ENCODE measurements around the gene NCOA6. TPM values are rescaled to one million over a fixed set of nuclear protein-coding genes. Genes with fewer than 3 reads are reported as not detected.

The NCOA6 gene
- 24.4 TPM for total RNA-seq
- long read RNA-seq, partial matches to known transcripts, result 7 of 20 reads
- long read RNA-seq, other reads (novel, unspliced or antisense), result 13 of 20 reads

GRCh38 chr20:34825530-34826362, at the start of gene NCOA6:
Gene NCOA6, minus strand, starts transcription at chr20:34825651. Its CDS starts 43,296 bp downstream, at chr20:34782355.
- DNase-seq (ENCODE audit: low spot score), result peak; percentile 95

- DNase-seq (ENCODE audit: low spot score), result peak; percentile 89
These were observed 48.7 kb upstream of the NCOA6 start for GRCh38 chr20:34874094-34874654.

GRCh38 chr20:34873583-34874093, 48.2 kb upstream of the NCOA6 start:
- peak; percentile 9 for DNase-seq (ENCODE audit: low spot score)

GRCh38 chr20:34872622-34873224, 47.3 kb upstream of the NCOA6 start, which contains the start of gene GGT7:
Gene GGT7, minus strand, starts transcription at chr20:34872856. Its CDS starts 41 bp downstream, at chr20:34872815.
- peak; percentile 95 for DNase-seq (ENCODE audit: low spot score)

- DNase-seq (ENCODE audit: low spot score), result peak; percentile 35
These were observed 46.6 kb upstream of the NCOA6 start for GRCh38 chr20:34871966-34872621.

- DNase-seq (ENCODE audit: low spot score), result peak; percentile 74
These were observed 46.0 kb upstream of the NCOA6 start for GRCh38 chr20:34871320-34871926.

GRCh38 chr20:34864216-34864615, 38.8 kb upstream of the NCOA6 start:
- DNase-seq (ENCODE audit: low spot score), result peak; percentile 18

- peak; percentile 81 for DNase-seq (ENCODE audit: low spot score)
These were observed 38.0 kb upstream of the NCOA6 start for GRCh38 chr20:34863421-34863965.

GRCh38 chr20:34862724-34863123, 37.3 kb upstream of the NCOA6 start:
- peak; percentile 62 for DNase-seq (ENCODE audit: low spot score)

- peak; percentile 59 for DNase-seq (ENCODE audit: low spot score)
These were observed 36.1 kb upstream of the NCOA6 start for GRCh38 chr20:34861386-34862084.

- peak; percentile 80 for DNase-seq (ENCODE audit: low spot score)
These were observed 34.5 kb upstream of the NCOA6 start for GRCh38 chr20:34859826-34860545.

- DNase-seq (ENCODE audit: low spot score), result peak; percentile 82
These were observed 33.9 kb upstream of the NCOA6 start for GRCh38 chr20:34859367-34859766.

GRCh38 chr20:34852298-34852697, 26.8 kb upstream of the NCOA6 start:
- DNase-seq (ENCODE audit: low spot score), result peak; percentile 68

GRCh38 chr20:34850969-34851368, 25.5 kb upstream of the NCOA6 start:
- DNase-seq (ENCODE audit: low spot score), result peak; percentile 68

GRCh38 chr20:34849778-34850177, 24.3 kb upstream of the NCOA6 start:
- peak; percentile 71 for DNase-seq (ENCODE audit: low spot score)

GRCh38 chr20:34848597-34848996, 23.1 kb upstream of the NCOA6 start:
- DNase-seq (ENCODE audit: low spot score), result no peak

- DNase-seq (ENCODE audit: low spot score), result no peak
These were observed 18.0 kb upstream of the NCOA6 start for GRCh38 chr20:34843421-34843820.

GRCh38 chr20:34842143-34842542, 16.7 kb upstream of the NCOA6 start:
- DNase-seq (ENCODE audit: low spot score), result no peak

GRCh38 chr20:34834459-34834893, 9.0 kb upstream of the NCOA6 start:
- DNase-seq (ENCODE audit: low spot score), result no peak

All from mesenteric fat pad (tissue), 1 donor.